SK-N-SH treated with all-trans-retinoic acid at 6 μM for 48 hours (cell line): Measurements from ENCODE around the gene MAP4K4.

Experiments
- ATAC-seq: fragments of 200-7000 bp; cut with Tn5 transposase; 3 replicates; pipeline ENCODE4 v1.9.1; 2020; ENCODE audit warnings: mild to moderate bottlenecking, moderate library complexity
- ARNTL ChIP-seq: fragments of 450-650 bp; formaldehyde crosslinking; IDR thresholded peaks from 2 replicates; pipeline ENCODE4 v1.5.0; 2020; ENCODE audit warnings: low read depth, mild to moderate bottlenecking, moderate library complexity, borderline replicate concordance
- BACH2 ChIP-seq: fragments of 250-450 bp; sonication (Bioruptor Pico); IDR thresholded peaks from 2 replicates; pipeline ENCODE4 v1.9.0; 2021; ENCODE audit warnings: mild to moderate bottlenecking, borderline replicate concordance
- CSDC2 ChIP-seq: fragments of 250-450 bp; sonication (Bioruptor Pico); IDR thresholded peaks from 2 replicates; pipeline ENCODE4 v1.5.0; 2020; ENCODE audit warnings: mild to moderate bottlenecking, moderate library complexity
- ESRRG ChIP-seq: fragments of 250-450 bp; sonication (Bioruptor Pico); IDR thresholded peaks from 2 replicates; pipeline ENCODE4 v1.6.1; 2021; ENCODE audit warnings: mild to moderate bottlenecking
- GLIS3 ChIP-seq: fragments of 250-450 bp; sonication (Bioruptor Pico); IDR thresholded peaks from 2 replicates; pipeline ENCODE4 v1.5.0; 2020; ENCODE audit warnings: mild to moderate bottlenecking, moderate library complexity
- ISL1 ChIP-seq: fragments of 250-450 bp; sonication (Bioruptor Pico); IDR thresholded peaks from 2 replicates; pipeline ENCODE4 v2.1.2; 2022; ENCODE audit warnings: mild to moderate bottlenecking, moderate library complexity
- OSR1 ChIP-seq: fragments of 250-450 bp; sonication (Bioruptor Pico); IDR thresholded peaks from 2 replicates; pipeline ENCODE4 v1.8.0; 2022; ENCODE audit warnings: moderate library complexity, mild to moderate bottlenecking, inconsistent platforms
- PPARA ChIP-seq: fragments of 250-450 bp; sonication (Bioruptor Pico); IDR thresholded peaks from 2 replicates; pipeline ENCODE4 v1.5.0; 2020; ENCODE audit warnings: mild to moderate bottlenecking, borderline replicate concordance
- RARB ChIP-seq: fragments of 250-450 bp; sonication (Bioruptor Pico); IDR thresholded peaks from 2 replicates; pipeline ENCODE4 v1.8.0; 2021; ENCODE audit warnings: mild to moderate bottlenecking, moderate library complexity
- TOX ChIP-seq: fragments of 250-450 bp; sonication (Bioruptor Pico); IDR thresholded peaks from 2 replicates; pipeline ENCODE4 v1.8.0; 2021; ENCODE audit warnings: mild to moderate bottlenecking, moderate library complexity, borderline replicate concordance
- ZC3H10 ChIP-seq: fragments of 250-450 bp; sonication (Bioruptor Pico); IDR thresholded peaks from 2 replicates; pipeline ENCODE4 v1.5.1; 2021; ENCODE audit warnings: mild to moderate bottlenecking, moderate library complexity
- ZFP3 ChIP-seq: fragments of 250-450 bp; sonication (Bioruptor Pico); IDR thresholded peaks from 2 replicates; pipeline ENCODE4 v1.5.0; 2020; ENCODE audit warnings: mild to moderate bottlenecking, moderate library complexity
- ZFP30 ChIP-seq: fragments of 450-650 bp; formaldehyde crosslinking; IDR thresholded peaks from 2 replicates; pipeline ENCODE4 v1.5.0; 2022; ENCODE audit warnings: mild to moderate bottlenecking, moderate library complexity
- ZNF565 ChIP-seq: fragments of 450-650 bp; formaldehyde crosslinking; conservative IDR thresholded peaks from 2 replicates; pipeline ENCODE4 v1.5.0; 2020; ENCODE audit warnings: low read depth, mild to moderate bottlenecking, moderate library complexity
- ZNF70 ChIP-seq: fragments of 450-650 bp; formaldehyde crosslinking; IDR thresholded peaks from 2 replicates; pipeline ENCODE4 v1.5.0; 2020; ENCODE audit warnings: mild to moderate bottlenecking, moderate library complexity
- ZNF8 ChIP-seq: fragments of 450-650 bp; formaldehyde crosslinking; IDR thresholded peaks from 2 replicates; pipeline ENCODE4 v1.5.0; 2020; ENCODE audit warnings: mild to moderate bottlenecking, moderate library complexity
- TF ChIP-seq, protein P1 (sequence below): fragments of 250-450 bp; sonication (Bioruptor Pico); IDR thresholded peaks from 2 replicates; pipeline ENCODE4 v1.5.1; 2020; ENCODE audit warnings: low read depth, mild to moderate bottlenecking, moderate library complexity
- TF ChIP-seq, protein P2 (sequence below): fragments of 250-450 bp; sonication (Bioruptor Pico); IDR thresholded peaks from 2 replicates; pipeline ENCODE4 v1.8.0; 2021; ENCODE audit warnings: low read depth, mild to moderate bottlenecking, moderate library complexity, borderline replicate concordance
- TF ChIP-seq, protein P3 (sequence below): fragments of 250-450 bp; sonication (Bioruptor Pico); IDR thresholded peaks from 2 replicates; pipeline ENCODE4 v1.5.1; 2021; ENCODE audit warnings: mild to moderate bottlenecking, moderate library complexity
- TF ChIP-seq, protein P4 (sequence below): fragments of 250-450 bp; sonication (Bioruptor Pico); IDR thresholded peaks from 2 replicates; pipeline ENCODE4 v1.8.0; 2020; ENCODE audit warnings: mild to moderate bottlenecking, moderate library complexity, borderline replicate concordance
- TF ChIP-seq, protein P5 (sequence below): fragments of 250-450 bp; sonication (Bioruptor Pico); IDR thresholded peaks from 2 replicates; pipeline ENCODE4 v1.5.0; 2020; ENCODE audit warnings: mild to moderate bottlenecking, moderate library complexity

MAP4K4 gene

DNA sequence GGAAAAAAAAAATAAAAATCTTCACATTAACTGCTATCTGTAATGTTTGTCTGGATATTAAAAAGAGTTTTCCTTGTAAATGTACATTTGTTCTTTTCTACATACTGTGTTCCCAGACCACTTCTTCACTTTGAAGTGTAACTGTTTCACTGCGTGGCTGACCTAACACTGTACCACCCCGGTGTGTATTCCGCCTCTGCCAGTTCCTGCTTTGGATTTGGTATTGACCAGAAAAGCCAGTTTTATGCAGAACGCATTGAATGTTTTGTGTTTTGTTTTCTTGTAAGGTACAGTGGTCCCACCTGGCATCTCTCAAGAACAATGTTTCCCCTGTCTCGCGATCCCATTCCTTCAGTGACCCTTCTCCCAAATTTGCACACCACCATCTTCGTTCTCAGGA is 166.0 kb downstream of the MAP4K4 start:
- ATAC-seq, result no peak
- TF ChIP-seq GLIS3 (CRISPR knock-in tag) (no peak), CSDC2 (CRISPR knock-in tag) (no peak), RARB (no peak), BACH2 (CRISPR knock-in tag) (no peak), ARNTL (CRISPR knock-in tag) (no peak), ZNF565 (no peak)
- TF ChIP-seq, protein P1, sequence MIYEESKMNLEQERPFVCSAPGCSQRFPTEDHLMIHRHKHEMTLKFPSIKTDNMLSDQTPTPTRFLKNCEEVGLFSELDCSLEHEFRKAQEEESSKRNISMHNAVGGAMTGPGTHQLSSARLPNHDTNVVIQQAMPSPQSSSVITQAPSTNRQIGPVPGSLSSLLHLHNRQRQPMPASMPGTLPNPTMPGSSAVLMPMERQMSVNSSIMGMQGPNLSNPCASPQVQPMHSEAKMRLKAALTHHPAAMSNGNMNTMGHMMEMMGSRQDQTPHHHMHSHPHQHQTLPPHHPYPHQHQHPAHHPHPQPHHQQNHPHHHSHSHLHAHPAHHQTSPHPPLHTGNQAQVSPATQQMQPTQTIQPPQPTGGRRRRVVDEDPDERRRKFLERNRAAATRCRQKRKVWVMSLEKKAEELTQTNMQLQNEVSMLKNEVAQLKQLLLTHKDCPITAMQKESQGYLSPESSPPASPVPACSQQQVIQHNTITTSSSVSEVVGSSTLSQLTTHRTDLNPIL (CRISPR knock-in tag), result no peak
- TF ChIP-seq, all 23 proteins: peak for 0

DNA sequence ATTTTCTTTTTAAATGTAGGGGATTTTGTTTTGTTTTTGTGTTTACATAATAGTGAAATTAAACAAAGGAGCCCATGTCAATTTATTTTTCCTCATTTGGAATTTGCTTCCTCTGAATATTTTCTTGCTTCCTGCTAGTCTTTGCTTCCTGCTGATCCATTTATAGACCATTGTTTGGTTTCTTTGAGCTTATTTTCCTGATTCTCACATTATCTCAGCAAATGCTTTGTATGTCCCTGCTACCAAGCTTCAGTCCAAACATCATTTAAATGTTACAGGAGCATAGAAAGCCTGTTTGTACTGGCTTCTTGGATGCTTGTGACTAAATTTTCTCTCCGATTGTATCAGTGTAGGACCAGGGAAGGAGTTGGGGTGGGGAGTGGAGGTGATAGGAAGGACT is 166.9 kb downstream of the MAP4K4 start:
- TF ChIP-seq ZNF70 (CRISPR knock-in tag) (no peak), OSR1 (CRISPR knock-in tag) (no peak), ZNF8 (CRISPR knock-in tag) (no peak), PPARA (CRISPR knock-in tag) (no peak), ZC3H10 (no peak)
- TF ChIP-seq, protein P2, sequence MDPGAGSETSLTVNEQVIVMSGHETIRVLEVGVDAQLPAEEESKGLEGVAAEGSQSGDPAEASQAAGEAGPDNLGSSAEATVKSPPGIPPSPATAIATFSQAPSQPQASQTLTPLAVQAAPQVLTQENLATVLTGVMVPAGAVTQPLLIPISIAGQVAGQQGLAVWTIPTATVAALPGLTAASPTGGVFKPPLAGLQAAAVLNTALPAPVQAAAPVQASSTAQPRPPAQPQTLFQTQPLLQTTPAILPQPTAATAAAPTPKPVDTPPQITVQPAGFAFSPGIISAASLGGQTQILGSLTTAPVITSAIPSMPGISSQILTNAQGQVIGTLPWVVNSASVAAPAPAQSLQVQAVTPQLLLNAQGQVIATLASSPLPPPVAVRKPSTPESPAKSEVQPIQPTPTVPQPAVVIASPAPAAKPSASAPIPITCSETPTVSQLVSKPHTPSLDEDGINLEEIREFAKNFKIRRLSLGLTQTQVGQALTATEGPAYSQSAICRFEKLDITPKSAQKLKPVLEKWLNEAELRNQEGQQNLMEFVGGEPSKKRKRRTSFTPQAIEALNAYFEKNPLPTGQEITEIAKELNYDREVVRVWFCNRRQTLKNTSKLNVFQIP, result no peak
- TF ChIP-seq, protein P3, sequence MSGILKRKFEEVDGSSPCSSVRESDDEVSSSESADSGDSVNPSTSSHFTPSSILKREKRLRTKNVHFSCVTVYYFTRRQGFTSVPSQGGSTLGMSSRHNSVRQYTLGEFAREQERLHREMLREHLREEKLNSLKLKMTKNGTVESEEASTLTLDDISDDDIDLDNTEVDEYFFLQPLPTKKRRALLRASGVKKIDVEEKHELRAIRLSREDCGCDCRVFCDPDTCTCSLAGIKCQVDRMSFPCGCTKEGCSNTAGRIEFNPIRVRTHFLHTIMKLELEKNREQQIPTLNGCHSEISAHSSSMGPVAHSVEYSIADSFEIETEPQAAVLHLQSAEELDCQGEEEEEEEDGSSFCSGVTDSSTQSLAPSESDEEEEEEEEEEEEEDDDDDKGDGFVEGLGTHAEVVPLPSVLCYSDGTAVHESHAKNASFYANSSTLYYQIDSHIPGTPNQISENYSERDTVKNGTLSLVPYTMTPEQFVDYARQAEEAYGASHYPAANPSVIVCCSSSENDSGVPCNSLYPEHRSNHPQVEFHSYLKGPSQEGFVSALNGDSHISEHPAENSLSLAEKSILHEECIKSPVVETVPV (CRISPR knock-in tag), result no peak
- TF ChIP-seq, protein P4, sequence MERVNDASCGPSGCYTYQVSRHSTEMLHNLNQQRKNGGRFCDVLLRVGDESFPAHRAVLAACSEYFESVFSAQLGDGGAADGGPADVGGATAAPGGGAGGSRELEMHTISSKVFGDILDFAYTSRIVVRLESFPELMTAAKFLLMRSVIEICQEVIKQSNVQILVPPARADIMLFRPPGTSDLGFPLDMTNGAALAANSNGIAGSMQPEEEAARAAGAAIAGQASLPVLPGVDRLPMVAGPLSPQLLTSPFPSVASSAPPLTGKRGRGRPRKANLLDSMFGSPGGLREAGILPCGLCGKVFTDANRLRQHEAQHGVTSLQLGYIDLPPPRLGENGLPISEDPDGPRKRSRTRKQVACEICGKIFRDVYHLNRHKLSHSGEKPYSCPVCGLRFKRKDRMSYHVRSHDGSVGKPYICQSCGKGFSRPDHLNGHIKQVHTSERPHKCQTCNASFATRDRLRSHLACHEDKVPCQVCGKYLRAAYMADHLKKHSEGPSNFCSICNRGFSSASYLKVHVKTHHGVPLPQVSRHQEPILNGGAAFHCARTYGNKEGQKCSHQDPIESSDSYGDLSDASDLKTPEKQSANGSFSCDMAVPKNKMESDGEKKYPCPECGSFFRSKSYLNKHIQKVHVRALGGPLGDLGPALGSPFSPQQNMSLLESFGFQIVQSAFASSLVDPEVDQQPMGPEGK (CRISPR knock-in tag), result no peak
- TF ChIP-seq, all 23 proteins: peak for 0
- no peak for ATAC-seq

DNA sequence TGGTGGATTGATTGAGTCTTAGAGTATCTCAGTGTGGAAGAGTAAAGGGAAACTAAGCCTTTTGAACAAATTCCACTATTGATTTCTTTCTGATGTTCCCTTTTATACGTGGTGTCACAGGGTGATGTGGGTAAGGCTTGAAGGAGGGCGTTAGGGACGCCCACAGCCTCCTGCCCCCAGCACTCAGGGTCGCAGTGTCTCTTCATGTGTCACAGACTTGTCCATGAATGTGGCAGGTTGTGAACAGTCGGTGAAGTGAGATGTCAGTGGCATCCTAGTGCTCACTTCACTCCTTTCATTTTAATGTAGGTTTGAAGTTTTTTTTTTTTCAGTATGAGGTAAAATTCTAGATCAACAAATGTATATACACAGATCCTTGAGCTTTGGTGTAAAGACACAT is 171.0 kb downstream of the MAP4K4 start:
- no peak for TF ChIP-seq RARB
- no peak for TF ChIP-seq ARNTL (CRISPR knock-in tag)
- TF ChIP-seq, protein P1 (CRISPR knock-in tag), result no peak
- TF ChIP-seq OSR1 (CRISPR knock-in tag), result no peak
- TF ChIP-seq ZNF8 (CRISPR knock-in tag), result no peak
- no peak for TF ChIP-seq ZFP3 (CRISPR knock-in tag)
- TF ChIP-seq ZC3H10, result no peak
- TF ChIP-seq ZFP30, result no peak
- no peak for TF ChIP-seq ISL1 (CRISPR knock-in tag)
- no peak for TF ChIP-seq TOX (CRISPR knock-in tag)
- no peak for ATAC-seq

DNA sequence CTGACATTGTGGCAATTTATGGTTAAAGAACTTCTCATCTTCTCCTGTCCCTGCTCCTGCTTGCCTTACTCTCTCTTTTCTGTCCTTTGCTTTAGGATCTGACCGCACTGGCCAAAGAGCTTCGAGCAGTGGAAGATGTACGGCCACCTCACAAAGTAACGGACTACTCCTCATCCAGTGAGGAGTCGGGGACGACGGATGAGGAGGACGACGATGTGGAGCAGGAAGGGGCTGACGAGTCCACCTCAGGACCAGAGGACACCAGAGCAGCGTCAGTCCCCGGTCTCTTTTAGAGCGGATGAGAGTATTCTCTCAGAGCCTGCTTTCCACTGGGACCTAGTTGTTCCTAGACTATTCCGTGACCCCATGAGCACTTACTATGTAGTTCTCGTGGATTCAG is 172.0 kb downstream of the MAP4K4 start:
- ATAC-seq, result no peak
- no peak for TF ChIP-seq ESRRG
- no peak for TF ChIP-seq ARNTL (CRISPR knock-in tag)
- TF ChIP-seq ZNF70 (CRISPR knock-in tag), result no peak
- no peak for TF ChIP-seq OSR1 (CRISPR knock-in tag)
- no peak for TF ChIP-seq BACH2 (CRISPR knock-in tag)
- no peak for TF ChIP-seq TOX (CRISPR knock-in tag)
- TF ChIP-seq GLIS3 (CRISPR knock-in tag), result no peak
- no peak for TF ChIP-seq RARB
- TF ChIP-seq ISL1 (CRISPR knock-in tag), result no peak
- TF ChIP-seq, protein P5, sequence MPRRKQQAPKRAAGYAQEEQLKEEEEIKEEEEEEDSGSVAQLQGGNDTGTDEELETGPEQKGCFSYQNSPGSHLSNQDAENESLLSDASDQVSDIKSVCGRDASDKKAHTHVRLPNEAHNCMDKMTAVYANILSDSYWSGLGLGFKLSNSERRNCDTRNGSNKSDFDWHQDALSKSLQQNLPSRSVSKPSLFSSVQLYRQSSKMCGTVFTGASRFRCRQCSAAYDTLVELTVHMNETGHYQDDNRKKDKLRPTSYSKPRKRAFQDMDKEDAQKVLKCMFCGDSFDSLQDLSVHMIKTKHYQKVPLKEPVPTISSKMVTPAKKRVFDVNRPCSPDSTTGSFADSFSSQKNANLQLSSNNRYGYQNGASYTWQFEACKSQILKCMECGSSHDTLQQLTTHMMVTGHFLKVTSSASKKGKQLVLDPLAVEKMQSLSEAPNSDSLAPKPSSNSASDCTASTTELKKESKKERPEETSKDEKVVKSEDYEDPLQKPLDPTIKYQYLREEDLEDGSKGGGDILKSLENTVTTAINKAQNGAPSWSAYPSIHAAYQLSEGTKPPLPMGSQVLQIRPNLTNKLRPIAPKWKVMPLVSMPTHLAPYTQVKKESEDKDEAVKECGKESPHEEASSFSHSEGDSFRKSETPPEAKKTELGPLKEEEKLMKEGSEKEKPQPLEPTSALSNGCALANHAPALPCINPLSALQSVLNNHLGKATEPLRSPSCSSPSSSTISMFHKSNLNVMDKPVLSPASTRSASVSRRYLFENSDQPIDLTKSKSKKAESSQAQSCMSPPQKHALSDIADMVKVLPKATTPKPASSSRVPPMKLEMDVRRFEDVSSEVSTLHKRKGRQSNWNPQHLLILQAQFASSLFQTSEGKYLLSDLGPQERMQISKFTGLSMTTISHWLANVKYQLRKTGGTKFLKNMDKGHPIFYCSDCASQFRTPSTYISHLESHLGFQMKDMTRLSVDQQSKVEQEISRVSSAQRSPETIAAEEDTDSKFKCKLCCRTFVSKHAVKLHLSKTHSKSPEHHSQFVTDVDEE (CRISPR knock-in tag), result no peak
- TF ChIP-seq, protein P3 (CRISPR knock-in tag), result no peak
